Activated B cell treated with CpG ODN at 0.5 μM for 24 hours (primary cell): Measurements from ENCODE around the gene ARHGAP32. TPM values are rescaled to one million over a fixed set of nuclear protein-coding genes. Genes with fewer than 3 reads are reported as not detected.

Experiments
- ATAC-seq: fragments of 200-7000 bp; cut with Tn5 transposase; one replicate; pipeline ENCODE4 v1.10.0; 2021; ENCODE audit warnings: low read depth, mild to moderate bottlenecking, moderate library complexity
- CTCF ChIA-PET: fragments of 350-600 bp; sonication (Branson Sonifier 250); formaldehyde crosslinking; loops from one replicate; lab custom pipeline; 2021; ENCODE audit warnings: antibody characterized with exemption; lab: Charles Lee
- POLR2A ChIA-PET: fragments of 350-600 bp; sonication (Branson Sonifier 250); formaldehyde crosslinking; loops from one replicate; lab custom pipeline; 2021; ENCODE audit warnings: antibody characterized with exemption; lab: Charles Lee
- DNase-seq: peaks from one replicate; pipeline ENCODE4 v3.0.0; 2022
- H3K27ac Mint-ChIP-seq: one replicate; pipeline ENCODE4 v1.8.0; 2020; ENCODE audit warnings: mixed read lengths
- H3K27me3 Mint-ChIP-seq: one replicate; pipeline ENCODE4 v1.8.0; 2021; ENCODE audit warnings: mixed read lengths
- H3K36me3 Mint-ChIP-seq: one replicate; pipeline ENCODE4 v1.8.0; 2021; ENCODE audit warnings: low read depth, mixed read lengths
- H3K4me1 Mint-ChIP-seq: one replicate; pipeline ENCODE4 v1.8.0; 2021; ENCODE audit warnings: mixed read lengths
- H3K4me3 Mint-ChIP-seq: one replicate; pipeline ENCODE4 v1.8.0; 2020; ENCODE audit warnings: mild to moderate bottlenecking, mixed read lengths
- H3K9me3 Mint-ChIP-seq: one replicate; pipeline ENCODE4 v1.8.0; 2020; ENCODE audit warnings: mixed read lengths
- intact Hi-C: fragments of 100-400 bp; cut with micrococcal nuclease; formaldehyde crosslinking; loops from one replicate; pipeline ENCODE4 v1.15.1; 2024
- total RNA-seq: library from RNA; stranded (reverse); gene quantifications from 2 replicates; pipeline ENCODE4 v1.2.3, GENCODE V29; 2022
- TF ChIP-seq, protein P1 (sequence below): fragments of 200-600 bp; IDR thresholded peaks from one replicate; pipeline ENCODE4 v1.8.0; 2022; ENCODE audit warnings: antibody characterized with exemption, mild to moderate bottlenecking

ARHGAP32 gene
- total RNA-seq, 1 donor from 2014 or later, result 6.0 TPM

DNA sequence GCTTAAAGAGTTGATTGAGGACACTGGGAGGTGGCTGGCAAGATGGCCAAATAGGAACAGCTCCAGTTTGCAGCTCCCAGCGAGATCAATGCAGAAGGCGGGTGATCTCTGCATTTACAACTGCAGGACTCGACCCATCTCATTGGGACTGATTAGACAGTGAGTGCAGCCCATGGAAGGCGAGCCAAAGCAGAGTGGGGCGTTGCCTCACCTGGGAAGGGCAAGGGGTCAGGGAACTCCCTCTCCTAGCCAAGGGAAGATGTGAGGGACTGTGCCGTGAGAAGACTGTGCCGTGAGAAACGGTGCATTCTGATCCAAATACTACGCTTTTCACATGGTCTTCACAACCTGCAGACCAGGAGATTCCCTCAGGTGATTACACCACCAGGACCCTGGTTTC lies 36.4 kb downstream of the ARHGAP32 start:
- ATAC-seq (no peak), DNase-seq (no peak)
- no peak overlapping the region for H3K4me3 Mint-ChIP-seq
- H3K27ac Mint-ChIP-seq, result no peak overlapping the region
- peaks cover 23% of the 10 kb centered on the region for H3K36me3 Mint-ChIP-seq
- H3K9me3 Mint-ChIP-seq, result peaks cover 19% of the 10 kb centered on the region
- H3K27me3 Mint-ChIP-seq, result no peaks in the 10 kb centered on the region
- H3K4me1 Mint-ChIP-seq, result no peaks in the 10 kb centered on the region
- ChIA-PET POLR2A (no interaction called here), CTCF (no interaction called here)
- TF ChIP-seq, protein P1, sequence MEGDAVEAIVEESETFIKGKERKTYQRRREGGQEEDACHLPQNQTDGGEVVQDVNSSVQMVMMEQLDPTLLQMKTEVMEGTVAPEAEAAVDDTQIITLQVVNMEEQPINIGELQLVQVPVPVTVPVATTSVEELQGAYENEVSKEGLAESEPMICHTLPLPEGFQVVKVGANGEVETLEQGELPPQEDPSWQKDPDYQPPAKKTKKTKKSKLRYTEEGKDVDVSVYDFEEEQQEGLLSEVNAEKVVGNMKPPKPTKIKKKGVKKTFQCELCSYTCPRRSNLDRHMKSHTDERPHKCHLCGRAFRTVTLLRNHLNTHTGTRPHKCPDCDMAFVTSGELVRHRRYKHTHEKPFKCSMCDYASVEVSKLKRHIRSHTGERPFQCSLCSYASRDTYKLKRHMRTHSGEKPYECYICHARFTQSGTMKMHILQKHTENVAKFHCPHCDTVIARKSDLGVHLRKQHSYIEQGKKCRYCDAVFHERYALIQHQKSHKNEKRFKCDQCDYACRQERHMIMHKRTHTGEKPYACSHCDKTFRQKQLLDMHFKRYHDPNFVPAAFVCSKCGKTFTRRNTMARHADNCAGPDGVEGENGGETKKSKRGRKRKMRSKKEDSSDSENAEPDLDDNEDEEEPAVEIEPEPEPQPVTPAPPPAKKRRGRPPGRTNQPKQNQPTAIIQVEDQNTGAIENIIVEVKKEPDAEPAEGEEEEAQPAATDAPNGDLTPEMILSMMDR, result no peak
- intact Hi-C loops, result no loop called here

DNA sequence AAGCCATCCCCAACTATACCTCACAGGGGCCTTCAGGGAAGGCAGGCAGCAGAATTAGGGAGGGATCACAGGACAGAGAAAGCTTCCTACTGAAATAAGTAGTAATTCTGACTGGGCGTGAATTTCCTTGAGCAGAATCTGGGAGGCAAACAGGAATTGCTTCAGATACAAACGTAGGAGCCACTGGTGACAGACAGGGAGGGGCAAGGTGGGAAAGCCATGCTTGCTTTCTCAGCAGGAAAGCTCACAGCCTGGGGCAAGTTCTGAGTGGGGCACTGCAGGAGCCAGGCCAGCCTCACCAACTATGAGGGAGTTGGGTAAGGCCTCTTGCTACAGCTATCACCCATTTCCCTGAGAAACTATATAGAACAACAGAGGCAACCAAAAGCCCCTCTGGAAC lies 43.6 kb downstream of the ARHGAP32 start:
- Mint-ChIP-seq H3K27me3 (no peaks in the 10 kb centered on the region), H3K9me3 (peaks cover 28% of the 10 kb centered on the region), H3K4me3 (no peak overlapping the region), H3K4me1 (no peaks in the 10 kb centered on the region), H3K27ac (no peak overlapping the region), H3K36me3 (no peaks in the 10 kb centered on the region)
- ChIA-PET CTCF (no interaction called here), POLR2A (no interaction called here)
- ATAC-seq (no peak), DNase-seq (no peak)
- intact Hi-C loops, result no loop called here
- TF ChIP-seq, protein P1, result no peak

DNA sequence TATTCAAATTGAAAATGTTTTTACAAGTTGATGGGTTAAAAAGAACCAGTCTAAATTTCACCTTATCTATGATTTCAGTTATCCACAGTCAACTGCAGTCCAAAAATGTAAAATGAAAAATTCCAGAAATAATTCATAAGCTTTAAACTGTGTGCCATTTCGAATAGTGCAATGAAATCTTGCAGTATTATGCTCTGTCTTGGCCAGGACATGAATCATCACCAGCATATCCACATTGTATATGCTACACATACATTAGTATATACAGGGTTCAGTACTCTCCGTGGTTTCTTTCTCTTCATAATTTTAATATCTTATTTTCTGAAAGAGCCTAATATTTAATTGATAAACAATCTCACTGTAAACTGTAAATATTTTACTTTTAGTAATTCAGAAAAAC lies 45.9 kb downstream of the ARHGAP32 start:
- intact Hi-C loops, result no loop called here
- TF ChIP-seq, protein P1, result no peak
- Mint-ChIP-seq H3K4me3 (no peak overlapping the region), H3K36me3 (no peaks in the 10 kb centered on the region), H3K4me1 (no peaks in the 10 kb centered on the region), H3K9me3 (peaks cover 14% of the 10 kb centered on the region), H3K27ac (no peak overlapping the region), H3K27me3 (no peaks in the 10 kb centered on the region)
- ATAC-seq (no peak), DNase-seq (no peak)
- CTCF ChIA-PET, result no interaction called here
- POLR2A ChIA-PET, result no interaction called here

DNA sequence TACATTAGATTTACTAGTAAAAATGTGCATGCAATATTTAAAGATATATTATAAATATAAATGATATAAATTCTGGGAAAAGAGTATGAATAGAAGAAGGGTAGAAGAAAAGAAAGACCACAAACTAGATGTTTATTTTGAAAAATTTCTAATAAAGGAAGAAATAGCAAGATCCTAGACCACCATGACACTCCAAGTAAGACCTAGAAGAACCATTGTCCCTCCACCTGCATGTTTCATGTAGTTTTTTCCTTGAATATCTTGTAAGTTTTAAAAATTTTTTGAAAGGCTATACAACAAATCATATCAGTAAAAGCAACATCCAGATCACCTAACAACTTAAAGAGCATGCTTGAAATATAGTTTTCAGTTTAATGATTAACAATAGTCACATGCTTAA lies 46.8 kb downstream of the ARHGAP32 start:
- ChIA-PET POLR2A (no interaction called here), CTCF (no interaction called here)
- intact Hi-C loops, result no loop called here
- H3K4me1 Mint-ChIP-seq, result no peaks in the 10 kb centered on the region
- ATAC-seq (no peak), DNase-seq (no peak)
- H3K27me3 Mint-ChIP-seq, result no peaks in the 10 kb centered on the region
- no peaks in the 10 kb centered on the region for H3K36me3 Mint-ChIP-seq
- no peak overlapping the region for H3K27ac Mint-ChIP-seq
- peaks cover 6% of the 10 kb centered on the region for H3K9me3 Mint-ChIP-seq
- H3K4me3 Mint-ChIP-seq, result no peak overlapping the region
- TF ChIP-seq, protein P1, result no peak

DNA sequence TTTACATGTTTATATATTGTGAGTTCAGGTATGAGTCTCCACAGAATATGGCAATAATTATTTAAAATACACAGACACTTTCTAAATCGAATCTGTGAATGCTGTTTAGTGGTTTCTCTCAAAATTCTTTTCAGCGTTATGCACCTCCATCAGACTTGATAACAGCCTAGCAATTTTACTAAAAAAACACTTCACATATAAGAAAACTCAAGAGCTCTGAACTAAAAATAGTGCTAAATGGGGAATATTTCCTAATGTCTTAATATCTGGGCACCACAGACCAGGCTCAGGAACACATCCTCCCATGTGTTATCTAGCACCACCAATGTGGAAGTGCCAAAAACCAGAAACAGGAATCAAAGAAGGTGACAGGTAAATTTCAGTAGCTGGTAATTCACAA lies 47.9 kb downstream of the ARHGAP32 start:
- intact Hi-C loops, result no loop called here

More for the DNA sequence above, 47.9 kb downstream of the ARHGAP32 start:
- TF ChIP-seq, protein P1, result no peak
- no peaks in the 10 kb centered on the region for H3K4me1 Mint-ChIP-seq
- no peaks in the 10 kb centered on the region for H3K36me3 Mint-ChIP-seq
- ChIA-PET CTCF (no interaction called here), POLR2A (no interaction called here)
- ATAC-seq (no peak), DNase-seq (no peak)
- no peak overlapping the region for H3K4me3 Mint-ChIP-seq
- no peaks in the 10 kb centered on the region for H3K27me3 Mint-ChIP-seq
- H3K27ac Mint-ChIP-seq, result no peak overlapping the region
- H3K9me3 Mint-ChIP-seq, result no peaks in the 10 kb centered on the region
